HG03066 (cell line): ENCODE results near the gene DYNC1I1.
"Not testable (repeated sequence)": the region's sequence is repeated elsewhere in the genome, so short reads cannot be mapped to it uniquely, and the experiment has no call there.

Experiments
- ATAC-seq: cut with Tn5 transposase; IDR thresholded peaks from one replicate; pipeline ENCODE4 v1.9.1; 2021; ENCODE audit warnings: low read depth; ENCODE audit not compliant: unreplicated experiment

Gene DYNC1I1

GRCh38 chr7:95901006-95901405, 128.7 kb downstream of the DYNC1I1 start:
- no peak for ATAC-seq

DNA sequence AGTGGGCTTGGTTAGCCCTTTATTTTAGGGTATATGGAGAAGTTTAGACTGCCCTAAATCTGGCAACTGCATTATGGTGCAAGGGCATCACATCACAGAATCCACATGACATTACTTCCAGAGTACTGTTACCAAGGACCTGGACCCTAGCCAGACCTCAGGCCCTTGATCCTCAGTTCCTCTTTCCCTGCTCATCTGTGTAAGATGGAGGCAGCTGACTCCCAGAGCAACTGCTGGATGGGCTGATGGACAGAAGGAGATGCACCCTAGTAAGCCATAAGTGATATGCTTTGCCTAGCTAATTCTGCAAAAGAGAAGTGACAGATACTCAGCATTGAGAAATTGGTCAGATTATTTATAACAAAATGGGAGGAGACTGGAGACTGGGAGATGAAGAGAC, 131.7 kb downstream of the DYNC1I1 start:
- ATAC-seq, result no peak

DNA sequence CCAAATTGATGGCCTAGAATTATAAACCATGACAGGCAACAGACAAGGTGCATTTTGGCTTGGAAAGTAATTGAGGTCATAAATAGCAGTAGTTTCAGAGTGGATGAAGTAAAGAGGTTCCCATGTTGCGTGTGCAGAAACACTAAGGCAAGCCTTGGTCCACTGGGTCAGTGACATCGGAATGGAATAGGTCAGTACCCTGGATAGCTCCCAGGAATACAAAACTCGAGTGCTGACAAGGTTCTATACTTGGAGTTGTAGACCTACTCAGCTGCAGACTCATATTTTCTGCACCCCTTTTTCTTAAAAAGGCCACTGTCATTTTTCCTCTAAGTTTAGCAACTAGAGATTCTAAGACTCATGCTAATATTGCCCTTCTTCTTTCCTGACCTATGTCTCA, 132.8 kb downstream of the DYNC1I1 start:
- no peak for ATAC-seq

DNA sequence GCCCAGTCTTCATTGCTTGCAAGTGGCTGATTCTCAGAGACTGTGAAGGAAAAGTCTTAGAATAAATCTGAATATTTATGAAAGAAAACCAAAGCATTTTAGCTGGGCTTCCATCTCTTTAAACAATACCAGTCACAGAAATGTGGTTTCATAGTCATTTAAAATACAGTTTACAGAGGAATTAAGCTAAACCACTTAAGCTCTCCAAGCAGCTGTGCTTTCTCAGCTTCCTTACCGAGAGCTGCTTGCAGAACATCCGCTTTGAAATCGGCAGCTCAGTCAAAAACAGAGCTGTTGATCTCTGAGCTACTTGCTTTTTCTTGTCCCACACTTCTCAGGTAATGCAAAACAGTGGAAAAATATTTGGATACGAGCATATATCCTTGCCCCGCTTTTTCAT, 134.5 kb downstream of the DYNC1I1 start:
- no peak for ATAC-seq

- no peak for ATAC-seq
Observed at GRCh38 chr7:95907337-95907736, 135.0 kb downstream of the DYNC1I1 start.

GRCh38 chr7:95908499-95908898, 136.1 kb downstream of the DYNC1I1 start:
- ATAC-seq, result no peak

DNA sequence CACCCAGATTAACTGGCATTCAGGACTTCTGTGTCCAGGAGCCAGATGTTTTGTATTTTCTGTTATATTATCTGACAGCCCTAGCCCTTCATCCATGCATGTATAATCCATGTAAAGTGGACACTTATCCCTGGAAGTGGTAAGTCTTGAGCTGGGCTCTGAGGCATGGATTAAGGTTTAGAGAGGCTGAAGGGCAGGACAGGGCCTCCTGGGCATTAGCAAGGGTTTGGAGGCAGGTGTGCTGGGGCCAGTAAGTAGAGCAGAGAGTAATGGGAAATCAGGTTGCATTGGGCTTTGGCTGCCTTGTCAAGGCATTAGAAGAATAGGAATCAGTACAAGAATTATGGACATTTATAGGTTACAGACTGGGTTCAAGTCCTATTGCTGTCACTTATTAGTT, 138.0 kb downstream of the DYNC1I1 start:
- ATAC-seq, result no peak

DNA sequence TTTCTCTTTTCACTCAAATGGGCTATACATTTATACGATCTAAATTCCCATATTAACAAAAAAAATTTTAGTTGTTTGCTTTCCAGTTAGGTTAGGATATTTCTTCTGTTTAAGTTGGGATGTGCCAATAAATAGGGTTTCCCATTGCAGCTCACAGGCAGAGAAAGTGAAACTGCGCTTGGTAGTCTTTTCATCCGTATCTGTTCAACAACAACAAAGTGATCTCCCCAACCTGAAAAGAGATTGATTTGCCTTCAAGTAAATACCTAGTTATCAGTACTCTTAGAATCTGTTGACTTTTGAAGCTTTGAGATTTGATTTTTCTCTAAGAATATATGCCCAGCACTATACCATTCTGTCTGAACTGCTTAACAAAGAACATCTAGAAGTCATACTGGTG, 143.4 kb downstream of the DYNC1I1 start:
- ATAC-seq, result no peak

DNA sequence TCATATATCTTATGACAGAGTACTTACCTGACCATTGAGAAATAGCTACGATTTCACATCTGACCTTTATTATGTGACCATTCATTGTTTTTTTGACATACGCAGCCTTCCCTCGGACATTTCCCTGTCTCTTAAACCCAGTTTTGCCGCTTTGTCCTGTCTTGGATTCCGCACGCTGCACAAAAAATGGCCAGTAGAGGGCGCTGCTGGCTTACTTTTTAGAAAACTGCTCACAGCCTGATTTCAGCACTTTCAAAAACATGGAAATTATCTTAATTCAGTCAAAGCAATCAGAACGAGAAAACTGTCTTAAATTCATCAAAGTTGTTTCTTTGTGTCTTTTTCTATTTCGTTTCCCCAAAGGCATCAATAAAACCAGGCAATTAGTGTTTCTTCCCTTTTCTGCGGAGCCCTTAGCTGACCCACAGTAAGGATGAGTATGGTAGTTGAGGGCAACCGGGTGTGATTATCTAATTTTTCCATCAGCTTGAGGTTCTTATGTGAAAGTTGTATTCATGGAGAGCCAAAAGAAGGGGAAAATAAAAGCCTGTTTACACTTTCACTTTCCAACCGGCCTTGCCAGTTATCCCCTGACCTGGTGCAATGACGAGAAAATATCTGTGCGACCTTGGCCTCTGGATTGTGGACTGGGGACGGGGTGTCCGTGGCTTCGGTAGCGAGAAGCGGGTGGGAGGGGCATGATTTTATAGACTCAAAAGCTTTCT, 144.4 kb downstream of the DYNC1I1 start:
- no peak for ATAC-seq

GRCh38 chr7:95917634-95918033, 145.3 kb downstream of the DYNC1I1 start:
- no peak for ATAC-seq

DNA sequence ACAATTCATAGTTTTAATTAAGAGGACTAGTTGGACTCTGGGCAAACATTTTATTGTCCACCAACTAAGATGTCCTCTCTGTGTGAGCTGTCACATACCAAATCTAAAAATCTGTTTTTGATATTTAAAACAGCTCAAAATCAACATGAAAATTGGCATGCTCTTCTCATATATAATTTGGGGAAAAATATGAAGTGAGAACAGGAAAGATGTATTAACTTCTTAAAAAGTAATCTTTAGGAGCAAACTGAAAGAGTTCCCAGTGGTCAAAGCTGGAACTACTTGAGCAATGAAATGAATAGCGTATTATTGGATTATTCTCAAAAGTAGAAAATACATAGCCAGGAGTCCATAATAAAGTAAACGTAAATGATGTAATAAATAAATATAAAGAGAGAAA, 147.2 kb downstream of the DYNC1I1 start:
- ATAC-seq, result no peak

DNA sequence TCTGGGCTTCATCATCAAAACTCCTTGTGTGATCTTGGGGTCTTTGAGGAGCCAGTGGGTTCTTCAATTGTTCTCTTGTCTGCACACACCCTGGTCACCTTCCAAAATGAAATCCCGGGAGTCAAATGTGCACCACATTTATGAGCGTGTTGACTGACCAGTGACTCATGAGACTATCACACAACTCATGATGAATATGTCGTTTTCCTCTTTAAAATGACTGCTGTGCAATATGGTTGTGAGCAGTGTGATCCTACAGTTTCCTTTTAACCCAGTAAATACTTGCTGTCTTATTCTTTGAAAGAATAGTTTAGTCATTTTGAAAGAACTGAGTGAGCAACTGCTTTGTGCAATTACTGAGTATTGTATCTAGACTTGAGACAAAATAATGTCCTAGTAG, 149.2 kb downstream of the DYNC1I1 start:
- no peak for ATAC-seq

GRCh38 chr7:95922191-95922590, 149.8 kb downstream of the DYNC1I1 start:
- ATAC-seq, result no peak

GRCh38 chr7:95925236-95925635, 152.9 kb downstream of the DYNC1I1 start:
- ATAC-seq, result no peak

GRCh38 chr7:95925971-95926370, 153.6 kb downstream of the DYNC1I1 start:
- ATAC-seq, result no peak

DNA sequence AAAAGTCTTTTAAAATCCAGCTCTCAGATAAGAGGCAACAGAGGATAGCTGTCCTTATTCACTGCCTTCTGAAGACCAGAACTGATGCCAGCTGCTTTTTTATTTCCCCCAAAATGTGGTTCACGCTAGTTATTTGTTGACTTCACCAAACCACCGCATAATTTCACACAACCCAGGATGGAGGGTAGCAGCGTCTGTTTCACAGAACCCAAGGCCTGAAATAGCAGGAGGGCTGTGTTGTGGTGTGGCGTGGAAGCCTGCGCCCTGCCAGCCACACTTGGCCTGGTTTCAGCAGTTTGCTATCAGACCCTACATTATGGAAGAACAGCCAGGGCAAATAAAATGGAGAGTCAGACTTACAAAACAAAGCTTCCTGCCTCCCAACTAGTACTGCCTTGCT, 155.4 kb downstream of the DYNC1I1 start:
- ATAC-seq, result no peak

DNA sequence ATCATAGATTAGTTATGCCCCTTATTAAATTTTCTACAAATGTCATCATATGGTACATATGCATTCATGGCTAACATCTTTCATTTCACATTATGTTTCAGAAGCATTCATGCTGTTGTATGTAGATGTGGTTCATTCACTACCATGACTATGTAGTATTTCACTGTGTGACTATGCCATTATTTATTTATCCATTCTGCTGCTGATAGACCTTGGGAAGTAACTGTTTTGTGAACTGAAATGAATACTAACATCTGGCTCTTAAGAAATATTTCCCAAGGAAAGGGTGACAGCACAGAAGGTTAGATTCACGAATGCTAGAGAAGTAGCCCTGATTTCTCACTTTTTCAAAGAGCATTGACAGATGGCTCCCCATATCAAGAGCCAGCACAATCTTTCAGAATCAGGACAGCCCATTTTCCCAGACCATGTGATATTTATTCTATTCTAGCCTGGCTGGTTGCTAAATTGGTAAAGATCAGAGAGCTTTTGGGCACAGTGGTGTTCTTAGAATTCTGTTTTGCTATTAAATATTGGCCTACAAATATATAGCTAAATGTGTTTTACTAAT, 157.4 kb downstream of the DYNC1I1 start:
- no peak for ATAC-seq

GRCh38 chr7:95931460-95932232, 159.3 kb downstream of the DYNC1I1 start:
- no peak for ATAC-seq

DNA sequence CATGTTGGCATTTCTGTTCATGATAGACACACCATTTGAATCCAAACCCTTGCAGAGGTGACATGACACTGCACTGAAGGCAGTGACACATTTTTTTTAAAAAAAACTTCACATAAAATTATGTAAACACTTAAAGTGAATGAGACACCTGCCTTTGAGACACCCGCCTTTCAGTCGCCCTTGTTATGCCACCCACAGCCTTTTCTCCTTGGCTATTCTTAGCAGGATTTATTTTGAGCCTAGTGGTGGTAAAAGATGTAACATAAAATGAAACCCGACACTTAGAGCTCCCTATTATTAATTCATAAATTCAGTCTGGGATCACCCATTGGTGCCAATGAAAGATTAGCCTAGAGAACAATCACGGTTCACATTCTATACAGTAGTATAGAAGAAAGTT, 161.3 kb downstream of the DYNC1I1 start:
- no peak for ATAC-seq

GRCh38 chr7:95944867-95945266, 172.5 kb downstream of the DYNC1I1 start:
- not testable (repeated sequence) for ATAC-seq

GRCh38 chr7:95950698-95951097, 178.3 kb downstream of the DYNC1I1 start:
- no peak for ATAC-seq

- no peak for ATAC-seq
Observed at GRCh38 chr7:95951531-95951930, 179.2 kb downstream of the DYNC1I1 start.
